ENCODE measurements around the gene RAB37. TPM values are rescaled to one million over a fixed set of nuclear protein-coding genes. Genes with fewer than 3 reads are reported as not detected.

RAB37 gene, protein sequence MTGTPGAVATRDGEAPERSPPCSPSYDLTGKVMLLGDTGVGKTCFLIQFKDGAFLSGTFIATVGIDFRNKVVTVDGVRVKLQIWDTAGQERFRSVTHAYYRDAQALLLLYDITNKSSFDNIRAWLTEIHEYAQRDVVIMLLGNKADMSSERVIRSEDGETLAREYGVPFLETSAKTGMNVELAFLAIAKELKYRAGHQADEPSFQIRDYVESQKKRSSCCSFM
- 0.87 TPM in 1 of 2 replicates, not detected in the other for total RNA-seq

- no peak for DNase-seq (ENCODE audit: extremely low read depth, low read depth, low spot score)
Measured at GRCh38 chr17:74736513-74737298, at the start of gene RAB37. TSS of gene RAB37 (plus strand) at chr17:74737256. CDS start at chr17:74737273, 17 bp downstream.

DNA sequence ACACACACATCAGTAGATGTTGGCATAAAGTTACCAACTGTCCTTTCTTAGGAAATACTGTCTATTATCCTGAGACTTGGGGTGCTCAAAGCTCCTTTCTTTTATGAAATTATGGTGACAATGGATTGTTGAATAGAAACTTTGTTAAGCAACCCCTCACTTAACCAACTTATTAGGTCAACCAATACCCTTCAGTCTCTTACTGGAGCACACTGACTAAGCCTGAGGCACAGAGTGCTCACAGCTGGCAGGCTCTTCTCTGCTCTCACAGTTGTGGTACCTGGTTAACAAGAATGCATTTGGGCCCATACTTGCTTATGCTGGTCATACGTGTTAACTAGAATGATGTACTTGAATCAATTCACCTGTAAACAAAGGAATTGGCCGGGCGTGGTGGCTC lies 49.2 kb upstream of the RAB37 start:
- DNase-seq (ENCODE audit: extremely low read depth, low read depth, low spot score): no peak

GRCh38 chr17:74690409-74690825 lies 46.6 kb upstream of the RAB37 start:
- no peak for DNase-seq (ENCODE audit: extremely low read depth, low read depth, low spot score)

DNA sequence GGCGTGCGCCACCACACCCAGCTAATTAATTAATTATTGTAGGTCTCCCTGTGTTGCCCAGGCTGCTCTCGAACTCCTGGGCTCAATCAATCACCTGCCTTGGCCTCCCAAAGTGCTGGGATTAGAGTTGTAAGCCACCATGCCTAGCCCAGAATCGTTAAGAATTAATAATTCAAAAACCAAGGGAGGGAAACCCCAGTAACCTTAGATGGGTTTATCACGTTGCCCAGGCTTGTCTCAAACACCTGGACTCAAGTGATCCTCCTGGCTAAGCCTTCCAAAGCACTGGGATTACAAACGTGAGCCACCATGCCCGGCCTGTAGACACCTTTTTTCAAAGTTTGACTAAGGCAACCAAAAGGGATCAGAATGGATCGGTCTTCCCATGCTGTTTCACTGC lies 45.9 kb upstream of the RAB37 start:
- DNase-seq (ENCODE audit: extremely low read depth, low read depth, low spot score): no peak

DNA sequence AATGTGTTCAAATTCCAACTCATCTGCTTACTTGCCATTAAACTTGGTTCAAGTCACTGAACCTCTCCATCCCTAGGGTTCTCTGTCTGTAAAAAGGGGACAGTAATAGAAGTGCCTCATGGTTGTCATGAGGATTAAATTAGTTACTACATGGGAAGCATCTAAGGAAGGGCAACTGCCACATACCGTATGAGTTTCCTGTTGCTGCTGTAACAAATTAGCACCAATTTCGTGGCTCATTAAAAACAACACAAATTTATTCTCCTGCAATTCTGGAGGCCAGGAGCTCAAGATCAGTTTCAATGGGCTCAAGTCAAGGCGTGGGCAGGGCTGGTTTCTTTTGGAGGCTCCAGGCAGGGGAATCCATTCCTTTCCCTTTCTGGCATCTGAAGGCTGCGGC lies 43.0 kb upstream of the RAB37 start:
- no peak for DNase-seq (ENCODE audit: extremely low read depth, low read depth, low spot score)

- no peak for DNase-seq (ENCODE audit: extremely low read depth, low read depth, low spot score)
Measured at GRCh38 chr17:74695629-74696028, 41.4 kb upstream of the RAB37 start.

DNA sequence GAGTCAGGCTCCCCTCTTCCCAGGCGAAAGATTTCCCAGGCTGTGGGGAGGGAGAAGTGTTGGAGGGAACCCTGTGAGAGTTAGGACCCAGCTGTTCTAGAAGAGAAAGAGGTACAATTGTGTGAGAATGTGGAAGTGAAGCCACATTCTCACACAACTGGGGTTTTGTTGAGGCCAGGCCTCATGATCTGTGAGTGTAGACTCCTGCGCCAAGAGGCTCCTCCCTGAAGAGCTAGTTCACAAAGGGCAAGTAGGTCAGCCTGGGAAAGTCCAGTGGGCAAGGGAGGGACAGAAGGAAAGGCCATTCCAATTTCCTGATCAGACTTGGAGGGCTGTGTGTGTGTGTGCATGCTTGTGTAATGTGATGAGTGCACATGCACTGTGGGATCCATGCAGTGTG lies 39.5 kb upstream of the RAB37 start:
- DNase-seq (ENCODE audit: extremely low read depth, low read depth, low spot score): no peak

- DNase-seq (ENCODE audit: extremely low read depth, low read depth, low spot score): no peak
Measured at GRCh38 chr17:74698069-74698468, 39.0 kb upstream of the RAB37 start.

GRCh38 chr17:74699236-74699635 lies 37.8 kb upstream of the RAB37 start:
- DNase-seq (ENCODE audit: extremely low read depth, low read depth, low spot score): no peak

DNA sequence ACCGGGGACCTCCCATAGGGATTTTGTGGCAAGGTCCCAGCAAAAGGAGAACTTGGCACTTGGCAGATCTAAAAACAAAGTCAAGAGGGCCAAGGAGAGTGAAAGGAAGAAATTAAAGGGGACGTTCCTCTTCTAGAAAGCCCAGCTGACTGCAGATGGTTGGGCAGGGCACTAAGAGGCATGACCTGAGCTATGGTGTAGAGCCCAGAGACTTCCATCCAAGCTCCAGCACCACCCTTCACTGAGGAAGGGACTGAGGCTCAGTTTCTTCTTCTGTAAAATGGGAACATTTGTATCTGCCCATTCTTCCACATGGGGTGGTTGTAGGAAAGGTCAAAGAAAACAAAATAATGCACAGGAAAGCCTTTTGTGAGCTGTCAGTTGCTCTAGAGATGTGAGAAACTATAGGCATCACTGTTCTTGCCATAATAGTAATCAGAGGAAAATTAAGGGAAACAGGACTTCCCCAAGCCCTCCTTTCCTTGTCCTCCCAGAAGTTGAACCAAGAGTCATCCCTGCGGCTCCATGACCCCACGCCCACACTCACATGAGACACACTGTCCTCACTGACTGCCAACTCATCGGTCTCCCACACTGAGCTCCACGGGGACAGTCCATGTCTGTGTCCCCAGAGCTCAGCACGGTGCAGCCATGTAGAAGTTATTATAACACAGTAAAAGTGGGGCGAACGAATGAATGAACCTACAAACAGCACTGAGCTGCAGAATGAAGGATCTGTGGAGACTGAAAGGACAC lies 34.8 kb upstream of the RAB37 start:
- DNase-seq (ENCODE audit: extremely low read depth, low read depth, low spot score): no peak

- DNase-seq (ENCODE audit: extremely low read depth, low read depth, low spot score): no peak
Measured at GRCh38 chr17:74703311-74703710, 33.7 kb upstream of the RAB37 start.

GRCh38 chr17:74704544-74704943 lies 32.5 kb upstream of the RAB37 start:
- no peak for DNase-seq (ENCODE audit: extremely low read depth, low read depth, low spot score)

DNA sequence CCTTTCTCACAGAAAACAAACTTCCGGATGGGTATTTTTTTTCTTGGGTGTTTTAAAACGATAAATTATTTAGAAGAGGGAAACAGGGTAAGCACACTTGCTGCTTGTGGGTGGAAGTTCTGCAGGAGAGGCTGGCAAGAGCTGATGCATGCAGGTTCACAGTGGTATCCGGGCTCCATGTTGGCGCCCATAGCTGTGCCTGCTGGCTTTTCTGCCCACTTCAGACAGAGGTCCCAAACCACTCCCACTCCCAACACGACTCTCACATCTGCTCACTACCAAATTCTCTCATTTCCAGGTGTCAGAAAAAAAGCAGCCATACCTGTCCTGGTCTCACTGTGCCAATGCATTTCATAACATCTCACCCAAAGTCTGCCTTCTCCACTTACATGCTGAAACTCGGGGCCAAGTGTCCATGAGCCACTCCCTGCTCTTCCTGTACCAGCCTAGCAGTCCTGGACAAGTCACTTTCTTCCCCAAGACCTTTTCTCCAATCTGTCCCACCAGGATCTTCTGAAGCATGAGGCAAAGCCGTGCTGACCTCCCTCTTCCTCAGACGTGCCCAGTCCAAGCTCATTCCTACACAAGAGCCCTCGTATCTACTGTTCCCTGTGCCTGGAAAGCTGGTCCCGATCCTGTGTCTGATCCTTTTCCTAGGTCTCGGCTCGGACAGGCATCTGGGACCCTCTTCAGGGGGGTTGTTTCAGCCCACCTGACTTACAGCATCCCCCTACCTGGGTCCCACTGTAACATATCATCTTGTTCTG lies 25.8 kb upstream of the RAB37 start:
- no peak for DNase-seq (ENCODE audit: extremely low read depth, low read depth, low spot score)

- no peak for DNase-seq (ENCODE audit: extremely low read depth, low read depth, low spot score)
Measured at GRCh38 chr17:74712301-74712700, 24.8 kb upstream of the RAB37 start.

- no peak for DNase-seq (ENCODE audit: extremely low read depth, low read depth, low spot score)
Measured at GRCh38 chr17:74712756-74713155, 24.3 kb upstream of the RAB37 start, which contains the start of gene CD300LF. TSS of gene CD300LF (minus strand) at chr17:74712923. CDS start at chr17:74712866, 57 bp downstream.

DNA sequence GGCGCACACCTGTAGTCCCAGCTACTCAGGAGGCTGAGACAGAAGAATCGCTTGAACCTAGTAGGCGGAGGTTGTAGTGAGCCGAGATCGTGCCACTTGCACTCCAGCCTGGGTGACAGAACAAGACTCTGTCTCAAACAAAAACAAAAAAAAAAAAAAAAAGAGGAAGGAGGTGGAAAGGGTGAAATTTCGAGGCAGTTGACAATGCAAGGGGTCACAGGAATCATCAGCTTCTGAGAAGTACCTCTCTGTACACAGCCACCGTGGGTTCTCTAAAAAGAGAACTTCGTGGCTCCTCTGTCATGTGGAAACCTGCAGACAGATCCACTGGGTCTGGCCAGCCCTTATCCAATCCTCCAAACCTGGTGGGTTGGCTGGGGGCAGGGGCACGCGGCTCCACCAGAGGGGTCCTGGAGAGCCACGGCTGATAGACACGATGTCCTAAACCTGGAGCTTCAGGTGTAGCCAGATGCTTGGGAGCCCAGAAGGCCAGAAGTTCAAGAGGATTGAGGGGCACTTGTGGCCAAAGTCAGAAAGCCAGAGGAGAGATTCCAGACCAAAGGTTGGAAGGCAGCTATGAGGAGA lies 23.8 kb upstream of the RAB37 start:
- no peak for DNase-seq (ENCODE audit: extremely low read depth, low read depth, low spot score)

- DNase-seq (ENCODE audit: extremely low read depth, low read depth, low spot score): no peak
Measured at GRCh38 chr17:74715144-74715543, 21.9 kb upstream of the RAB37 start.

DNA sequence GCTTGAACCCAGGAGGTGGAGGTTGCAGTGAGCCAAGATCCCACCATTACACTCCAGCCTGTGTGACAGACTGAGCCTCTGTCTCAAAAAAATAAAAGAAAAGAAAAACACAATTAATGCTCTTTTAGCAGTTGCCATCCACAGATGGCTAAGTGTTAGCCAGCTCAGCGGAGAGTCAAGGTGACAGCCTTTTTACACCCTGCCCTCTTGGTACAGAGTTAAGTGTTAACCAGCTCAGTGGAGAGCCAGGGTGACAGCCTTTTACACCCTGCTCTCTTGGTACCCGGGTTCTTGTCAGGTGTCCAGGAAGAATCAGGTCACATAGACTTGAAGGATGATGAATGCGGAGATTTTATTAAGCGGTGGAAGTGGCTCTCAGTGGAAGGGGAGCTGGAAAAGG lies 16.6 kb upstream of the RAB37 start:
- DNase-seq (ENCODE audit: extremely low read depth, low read depth, low spot score): no peak

DNA sequence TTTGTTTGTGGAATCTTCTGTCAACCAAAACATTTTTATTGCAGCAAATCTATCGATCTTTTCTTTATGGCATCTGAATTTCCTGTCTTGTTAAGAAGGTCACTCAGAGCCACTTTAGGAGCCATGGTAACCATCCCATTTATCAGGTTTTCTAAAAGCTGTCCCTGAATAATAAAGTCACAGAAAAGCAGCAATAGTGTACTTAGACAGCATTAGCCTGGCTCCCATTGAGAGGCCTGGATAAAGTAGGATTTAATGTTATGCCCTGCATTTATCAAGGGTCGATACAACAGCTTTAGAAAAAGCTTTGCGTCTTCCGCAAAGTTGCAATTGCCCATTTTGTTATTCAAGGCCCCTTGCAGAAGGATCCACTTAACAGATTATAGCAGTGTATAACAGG lies 14.3 kb upstream of the RAB37 start:
- no peak for DNase-seq (ENCODE audit: extremely low read depth, low read depth, low spot score)

DNA sequence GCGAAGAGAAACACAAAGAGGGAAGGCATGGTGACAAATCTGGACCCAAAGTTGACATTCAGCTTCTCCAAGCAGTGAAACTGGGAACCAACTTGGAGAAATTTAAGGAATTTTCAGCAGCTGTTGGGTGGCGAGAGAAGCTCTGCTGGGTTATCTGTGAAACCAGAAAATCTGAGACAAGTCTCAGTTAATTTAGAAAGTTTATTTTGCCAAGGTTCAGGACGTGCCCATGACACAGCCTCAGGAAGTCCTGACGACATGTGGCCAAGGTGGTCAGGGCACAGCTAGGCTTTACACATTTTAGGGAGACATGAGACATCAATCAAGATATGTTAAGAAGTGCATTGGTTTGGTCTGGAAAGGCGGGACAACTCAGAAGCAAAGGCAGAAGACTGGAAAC lies 13.2 kb upstream of the RAB37 start:
- DNase-seq (ENCODE audit: extremely low read depth, low read depth, low spot score): no peak
